ENCODE measurements around the gene CAMTA1.

Gene CAMTA1

DNA sequence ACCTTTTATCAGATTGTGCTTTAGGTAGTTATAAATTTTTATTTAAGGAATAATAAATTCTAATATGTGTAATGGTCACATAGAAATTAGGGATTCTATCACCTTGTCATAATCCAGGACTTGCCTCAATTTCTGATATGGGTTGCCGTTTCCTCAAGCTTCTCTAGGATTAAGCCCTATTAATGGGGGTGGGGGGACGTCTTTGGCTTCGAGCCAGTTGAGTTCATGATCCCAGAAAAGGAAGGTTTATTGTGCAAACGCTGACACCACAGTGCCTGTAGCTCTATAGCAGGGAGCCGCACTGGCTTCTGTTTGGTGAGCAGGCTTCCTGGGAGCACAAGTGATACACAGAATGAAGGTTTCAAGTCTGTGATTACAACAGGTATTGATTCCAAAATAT lies 963.9 kb downstream of the CAMTA1 start:
- H3K4me3 ChIP-seq (ENCODE audit: low read depth, low read length), result no peak overlapping the region
- TF ChIP-seq, protein P1, sequence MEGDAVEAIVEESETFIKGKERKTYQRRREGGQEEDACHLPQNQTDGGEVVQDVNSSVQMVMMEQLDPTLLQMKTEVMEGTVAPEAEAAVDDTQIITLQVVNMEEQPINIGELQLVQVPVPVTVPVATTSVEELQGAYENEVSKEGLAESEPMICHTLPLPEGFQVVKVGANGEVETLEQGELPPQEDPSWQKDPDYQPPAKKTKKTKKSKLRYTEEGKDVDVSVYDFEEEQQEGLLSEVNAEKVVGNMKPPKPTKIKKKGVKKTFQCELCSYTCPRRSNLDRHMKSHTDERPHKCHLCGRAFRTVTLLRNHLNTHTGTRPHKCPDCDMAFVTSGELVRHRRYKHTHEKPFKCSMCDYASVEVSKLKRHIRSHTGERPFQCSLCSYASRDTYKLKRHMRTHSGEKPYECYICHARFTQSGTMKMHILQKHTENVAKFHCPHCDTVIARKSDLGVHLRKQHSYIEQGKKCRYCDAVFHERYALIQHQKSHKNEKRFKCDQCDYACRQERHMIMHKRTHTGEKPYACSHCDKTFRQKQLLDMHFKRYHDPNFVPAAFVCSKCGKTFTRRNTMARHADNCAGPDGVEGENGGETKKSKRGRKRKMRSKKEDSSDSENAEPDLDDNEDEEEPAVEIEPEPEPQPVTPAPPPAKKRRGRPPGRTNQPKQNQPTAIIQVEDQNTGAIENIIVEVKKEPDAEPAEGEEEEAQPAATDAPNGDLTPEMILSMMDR (IDR thresholded peaks at IDR 0.05; ENCODE audit: insufficient read depth, low read depth, low read length, missing control alignments), result no peak
- DNase-seq (ENCODE audit: low read depth), result no peak

DNA sequence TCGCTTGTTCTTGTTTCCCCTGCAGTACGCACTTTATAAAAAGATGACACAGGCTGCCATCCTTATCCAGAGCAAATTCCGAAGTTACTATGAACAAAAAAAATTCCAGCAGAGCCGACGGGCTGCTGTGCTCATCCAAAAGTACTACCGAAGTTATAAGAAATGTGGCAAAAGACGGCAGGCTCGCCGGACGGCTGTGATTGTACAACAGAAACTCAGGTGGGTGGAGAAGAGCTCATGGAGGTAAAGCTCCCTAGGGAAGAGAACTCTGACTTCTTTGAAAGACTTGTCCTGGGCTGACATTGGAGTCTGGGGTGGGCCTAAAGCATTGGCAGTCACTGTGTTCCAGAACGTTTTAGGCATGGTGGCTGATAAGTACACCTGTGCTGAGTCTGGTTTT lies 965.9 kb downstream of the CAMTA1 start:
- TF ChIP-seq, protein P1 (IDR thresholded peaks at IDR 0.05; ENCODE audit: insufficient read depth, low read depth, low read length, missing control alignments), result no peak
- DNase-seq (ENCODE audit: low read depth), result no peak
- H3K4me3 ChIP-seq (ENCODE audit: low read depth, low read length), result no peak overlapping the region

DNA sequence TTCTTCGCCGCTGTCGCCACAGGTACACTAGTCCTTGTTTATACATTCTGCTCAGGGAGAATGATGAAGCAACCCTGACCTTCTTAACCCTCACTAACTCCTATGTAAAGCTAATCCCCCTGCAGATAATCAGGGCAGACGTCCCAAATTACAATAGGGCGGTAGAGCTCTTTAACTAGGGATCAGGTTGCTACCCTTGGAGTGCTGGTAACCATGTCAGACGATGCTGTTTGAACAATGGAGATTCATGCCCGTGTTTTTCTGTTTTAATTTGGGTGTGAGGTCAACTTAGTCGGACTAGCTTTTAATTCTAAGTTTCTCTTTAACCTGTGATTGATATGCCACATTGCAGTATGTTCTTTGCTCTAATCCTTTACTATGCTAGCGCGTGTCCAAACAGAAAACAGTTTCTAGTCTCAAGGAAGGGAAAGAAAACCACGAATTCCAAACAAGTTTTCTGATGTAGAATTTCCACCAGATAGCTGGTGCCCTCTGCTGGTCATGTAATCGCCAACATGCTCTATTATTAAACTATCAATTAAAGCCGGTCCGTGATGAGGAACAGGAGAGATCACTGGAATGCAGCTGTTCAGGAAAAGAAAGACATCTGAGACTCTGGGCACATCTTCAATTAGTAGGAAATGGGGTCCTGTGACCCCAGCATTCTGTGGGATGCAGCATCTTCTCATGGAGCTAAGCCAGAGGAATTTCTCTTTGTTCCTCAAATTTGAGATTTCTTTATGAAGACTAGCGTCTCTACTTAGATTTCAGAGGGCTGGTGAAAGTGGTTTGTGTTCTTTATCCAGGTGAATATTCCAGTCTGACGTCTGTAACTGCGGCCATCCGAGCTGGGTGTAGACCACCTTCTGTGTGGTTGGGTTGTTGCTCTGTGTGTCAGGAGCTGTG lies 967.5 kb downstream of the CAMTA1 start:
- DNase-seq (ENCODE audit: low read depth), result peak; percentile 49
- TF ChIP-seq, protein P1 (IDR thresholded peaks at IDR 0.05; ENCODE audit: insufficient read depth, low read depth, low read length, missing control alignments), result peak; percentile 65
- no peak overlapping the region for H3K4me3 ChIP-seq (ENCODE audit: low read depth, low read length)

DNA sequence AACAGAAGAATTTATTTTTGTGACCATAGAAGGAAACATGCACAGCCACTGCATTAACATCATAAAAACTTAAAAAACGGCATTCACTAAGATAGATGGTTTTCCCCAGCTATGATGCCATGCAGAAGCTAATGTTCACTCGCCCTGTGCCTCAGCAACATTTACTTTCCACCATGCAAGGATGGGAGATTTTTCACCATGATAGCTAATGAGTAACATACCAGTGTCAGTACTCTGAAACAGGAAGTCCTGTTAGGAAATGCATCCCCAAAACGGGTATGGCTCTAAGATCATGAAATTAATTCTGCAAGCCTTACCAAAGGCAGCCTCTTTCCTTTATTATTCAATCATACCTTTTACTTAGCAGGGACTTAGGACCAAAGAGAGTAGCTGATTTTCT lies 968.4 kb downstream of the CAMTA1 start:
- TF ChIP-seq, protein P1 (IDR thresholded peaks at IDR 0.05; ENCODE audit: insufficient read depth, low read depth, low read length, missing control alignments), result no peak
- no peak for DNase-seq (ENCODE audit: low read depth)
- H3K4me3 ChIP-seq (ENCODE audit: low read depth, low read length), result no peak overlapping the region

DNA sequence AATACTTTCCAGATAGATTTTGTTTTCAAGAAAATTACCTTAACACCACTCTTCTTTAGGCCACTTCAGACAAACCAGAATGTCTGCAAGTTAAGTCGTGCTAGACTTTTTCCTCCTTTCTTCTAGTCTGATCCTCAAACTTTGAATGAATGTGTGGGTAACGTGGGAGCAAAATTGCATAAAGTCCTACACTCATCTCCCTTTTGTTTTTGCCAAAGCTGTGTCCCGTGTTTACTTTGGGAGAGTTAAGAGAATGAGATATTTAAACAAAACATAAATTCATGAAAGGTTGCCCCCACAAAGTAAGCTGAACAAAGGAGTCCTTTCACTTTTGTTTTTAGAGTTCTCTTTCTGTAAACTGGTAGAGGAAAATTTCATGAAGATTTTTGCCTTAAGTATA lies 969.0 kb downstream of the CAMTA1 start:
- peak overlapping the region; percentile 16; the same call in 1 of the 2 replicates for H3K4me3 ChIP-seq (ENCODE audit: low read depth, low read length)
- no peak for DNase-seq (ENCODE audit: low read depth)
- TF ChIP-seq, protein P1 (IDR thresholded peaks at IDR 0.05; ENCODE audit: insufficient read depth, low read depth, low read length, missing control alignments), result no peak

DNA sequence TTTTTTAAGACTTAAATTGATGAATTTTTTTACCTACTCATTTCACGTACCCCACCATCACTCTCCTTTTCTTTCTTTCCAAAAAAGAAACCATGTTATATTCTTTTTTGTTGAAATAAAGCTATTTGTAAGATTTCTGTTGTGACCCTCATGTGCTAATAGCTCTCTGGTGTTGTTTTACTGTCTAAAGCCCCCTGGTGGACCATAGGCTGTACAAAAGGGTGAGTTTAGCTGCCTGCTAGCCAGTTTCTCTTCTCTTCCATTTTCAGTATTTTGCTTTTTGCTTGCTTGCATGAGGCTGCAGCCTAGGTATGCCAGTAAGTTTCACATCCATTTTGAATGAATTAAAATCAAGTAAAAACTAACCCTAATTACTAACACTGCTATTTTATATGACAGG lies 970.2 kb downstream of the CAMTA1 start:
- TF ChIP-seq, protein P1 (IDR thresholded peaks at IDR 0.05; ENCODE audit: insufficient read depth, low read depth, low read length, missing control alignments), result peak; percentile 34
- peak; percentile 42 for DNase-seq (ENCODE audit: low read depth)
- no peak overlapping the region for H3K4me3 ChIP-seq (ENCODE audit: low read depth, low read length)

Data from GM12865 (cell line).